Heart left ventricle (tissue), 13 donors: ENCODE data around the gene P4HA3.

Source experiments
- POLR2A ChIP-seq, 2 donors: fragments of 450-650 bp; IDR thresholded peaks; one replicate each; pipeline ENCODE4 v1.6.1; 2017; ENCODE audit warnings: antibody characterized with exemption in 2 of 2, mild to moderate bottlenecking in 2 of 2, moderate library complexity in 2 of 2
- TF ChIP-seq, protein P1 (sequence below), 12 donors: fragments of 200-600 bp; sonication (generic) in 4 of 12; IDR thresholded peaks; one replicate each; pipeline versions ENCODE4 v1.5.0 to v1.8.0; 2018 to 2022; ENCODE audit warnings: antibody characterized with exemption in 12 of 12, mild to moderate bottlenecking in 5 of 12
- donor health status: ischemic (EF 13 %, LVEDD 7.1; RV severe dilation, severe dysfunction).
- donor health status: DM: no; HTN: yes; CAD: no.
- donor health status: DM: no; HTN: no; CAD: no.
- donor health status: ischemic (EF 25% LVEDD 6.9; RV normal size, moderate dysfunction).
- donor health status: ischemic (EF 25% LVEDD 5.7; RV mildly dilated, moderate dysfunction).
- donor health status: ischemic (EF 35%, LVEDD 5.7; RV mildly dilated, moderate dysfunction).
- donor health status: nonischemic (EF 11% LVEDD 7.7; RV severe dilation, severe dysfunction).
- donor health status: DM: yes; HTN: yes; CAD: no.
- donor health status: PGD.
- donor health status: ischemic (EF 29% LVEDD 5.4; RV normal size, mild dysfunction).
- donor health status: nonischemic (EF 23%, LVEDD 6.1; RV moderate dilation, normal function).

DNA sequence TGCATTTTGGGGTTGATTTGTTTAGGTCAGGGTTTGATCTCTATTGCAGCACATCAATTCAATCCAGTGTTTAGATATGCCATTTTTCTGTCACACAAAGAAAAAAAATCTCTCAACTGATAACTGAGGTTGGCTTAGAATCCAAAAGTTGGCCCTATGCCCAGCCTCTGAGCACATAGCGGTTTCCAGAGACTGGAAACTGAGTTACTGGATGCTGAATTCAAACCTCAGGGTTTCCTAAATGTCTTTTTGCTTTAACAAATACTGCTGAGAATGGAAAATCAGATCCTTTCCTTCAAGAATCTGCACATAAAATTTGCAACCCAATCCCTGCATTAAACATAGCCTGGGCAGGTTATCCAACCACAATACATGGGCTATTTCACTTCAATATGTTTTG, 4.0 kb downstream of the P4HA3 start:
- TF ChIP-seq, protein P1, sequence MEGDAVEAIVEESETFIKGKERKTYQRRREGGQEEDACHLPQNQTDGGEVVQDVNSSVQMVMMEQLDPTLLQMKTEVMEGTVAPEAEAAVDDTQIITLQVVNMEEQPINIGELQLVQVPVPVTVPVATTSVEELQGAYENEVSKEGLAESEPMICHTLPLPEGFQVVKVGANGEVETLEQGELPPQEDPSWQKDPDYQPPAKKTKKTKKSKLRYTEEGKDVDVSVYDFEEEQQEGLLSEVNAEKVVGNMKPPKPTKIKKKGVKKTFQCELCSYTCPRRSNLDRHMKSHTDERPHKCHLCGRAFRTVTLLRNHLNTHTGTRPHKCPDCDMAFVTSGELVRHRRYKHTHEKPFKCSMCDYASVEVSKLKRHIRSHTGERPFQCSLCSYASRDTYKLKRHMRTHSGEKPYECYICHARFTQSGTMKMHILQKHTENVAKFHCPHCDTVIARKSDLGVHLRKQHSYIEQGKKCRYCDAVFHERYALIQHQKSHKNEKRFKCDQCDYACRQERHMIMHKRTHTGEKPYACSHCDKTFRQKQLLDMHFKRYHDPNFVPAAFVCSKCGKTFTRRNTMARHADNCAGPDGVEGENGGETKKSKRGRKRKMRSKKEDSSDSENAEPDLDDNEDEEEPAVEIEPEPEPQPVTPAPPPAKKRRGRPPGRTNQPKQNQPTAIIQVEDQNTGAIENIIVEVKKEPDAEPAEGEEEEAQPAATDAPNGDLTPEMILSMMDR (IDR thresholded peaks at IDR 0.05): no peak
- no peak for TF ChIP-seq POLR2A (IDR thresholded peaks at IDR 0.05)
